NT2/D1 (cell line): ENCODE results near the gene TPPP3.

Experiments used
- SUZ12 ChIP-seq: IDR thresholded peaks from 2 replicates; pipeline ENCODE4 v1.6.1; 2011; ENCODE audit not compliant: insufficient read length, insufficient read depth; ENCODE audit errors: extremely low read depth
- YY1 ChIP-seq: IDR thresholded peaks from 2 replicates; pipeline ENCODE4 v1.6.1; 2011; ENCODE audit not compliant: insufficient read length, insufficient read depth

DNA sequence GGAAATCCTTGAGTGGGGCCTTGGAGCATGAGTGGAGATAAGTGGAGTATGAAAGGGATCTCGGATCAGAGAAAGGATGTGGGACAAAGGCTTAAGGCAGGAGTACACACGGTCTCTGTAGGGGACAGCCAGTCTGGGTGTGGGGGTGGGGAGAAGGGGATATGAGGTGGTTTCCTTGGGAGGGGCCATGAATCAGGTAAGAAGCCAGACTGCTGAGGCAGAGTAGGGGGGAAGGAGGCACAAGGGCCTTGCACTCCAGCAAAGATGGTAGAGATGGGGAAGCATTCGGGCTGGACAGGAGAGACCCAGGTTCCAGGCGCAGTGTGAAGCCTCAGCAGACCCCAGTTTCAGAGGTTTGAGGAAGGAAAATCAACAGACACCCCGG, 39.2 kb upstream of the TPPP3 start:
- TF ChIP-seq YY1 (no peak), SUZ12 (no peak)
